ENCODE measurements around the gene MTHFD1.

MTHFD1 gene

GRCh38 chr14:64407329-64407728 is 19.2 kb downstream of the MTHFD1 start:
- no peak for DNase-seq (ENCODE audit: low spot score)

GRCh38 chr14:64409126-64409920 is 21.2 kb downstream of the MTHFD1 start:
- DNase-seq (ENCODE audit: low spot score) = no peak

GRCh38 chr14:64410084-64410774 is 22.1 kb downstream of the MTHFD1 start:
- DNase-seq (ENCODE audit: low spot score) = no peak

- DNase-seq (ENCODE audit: low spot score) = no peak
Measured at GRCh38 chr14:64411001-64411400, 22.8 kb downstream of the MTHFD1 start.

GRCh38 chr14:64412237-64412636 is 24.1 kb downstream of the MTHFD1 start:
- DNase-seq (ENCODE audit: low spot score) = no peak

GRCh38 chr14:64416348-64416932 is 28.3 kb downstream of the MTHFD1 start:
- no peak for DNase-seq (ENCODE audit: low spot score)

- DNase-seq (ENCODE audit: low spot score) = no peak
Measured at GRCh38 chr14:64417055-64417770, 29.1 kb downstream of the MTHFD1 start.

GRCh38 chr14:64417771-64418125 is 29.6 kb downstream of the MTHFD1 start:
- DNase-seq (ENCODE audit: low spot score) = no peak

GRCh38 chr14:64419003-64419402 is 30.9 kb downstream of the MTHFD1 start:
- DNase-seq (ENCODE audit: low spot score) = no peak

GRCh38 chr14:64421166-64421565 is 33.0 kb downstream of the MTHFD1 start:
- DNase-seq (ENCODE audit: low spot score) = peak; percentile 31

GRCh38 chr14:64422005-64422404 is 33.9 kb downstream of the MTHFD1 start:
- no peak for DNase-seq (ENCODE audit: low spot score)

GRCh38 chr14:64422756-64423155 is 34.6 kb downstream of the MTHFD1 start:
- no peak for DNase-seq (ENCODE audit: low spot score)

- DNase-seq (ENCODE audit: low spot score) = peak; percentile 52
Measured at GRCh38 chr14:64423987-64424386, 35.8 kb downstream of the MTHFD1 start.

- DNase-seq (ENCODE audit: low spot score) = no peak
Measured at GRCh38 chr14:64434528-64434927, 46.4 kb downstream of the MTHFD1 start.

GRCh38 chr14:64438181-64438841 is 50.2 kb downstream of the MTHFD1 start:
- no peak for DNase-seq (ENCODE audit: low spot score)

GRCh38 chr14:64439141-64439540 is 51.0 kb downstream of the MTHFD1 start:
- no peak for DNase-seq (ENCODE audit: low spot score)

- DNase-seq (ENCODE audit: low spot score) = no peak
Measured at GRCh38 chr14:64440494-64440893, 52.3 kb downstream of the MTHFD1 start.

- DNase-seq (ENCODE audit: low spot score) = no peak
Measured at GRCh38 chr14:64442300-64442988, 54.3 kb downstream of the MTHFD1 start.

- no peak for DNase-seq (ENCODE audit: low spot score)
Measured at GRCh38 chr14:64444140-64444539, 56.0 kb downstream of the MTHFD1 start.

GRCh38 chr14:64444984-64445845 is 57.1 kb downstream of the MTHFD1 start:
- DNase-seq (ENCODE audit: low spot score) = peak; percentile 33

All from Ammon's horn (tissue), 1 donor.